ENCODE data around the gene MAT1A. TPM values are rescaled to one million over a fixed set of nuclear protein-coding genes. Genes with fewer than 3 reads are reported as not detected.
"Not testable (repeated sequence)": the region's sequence is repeated elsewhere in the genome, so short reads cannot be mapped to it uniquely, and the experiment has no call there.

Gene MAT1A
- polyA plus RNA-seq, 4 donors, result 0.87 to 2.1 (median 0.94) TPM

DNA sequence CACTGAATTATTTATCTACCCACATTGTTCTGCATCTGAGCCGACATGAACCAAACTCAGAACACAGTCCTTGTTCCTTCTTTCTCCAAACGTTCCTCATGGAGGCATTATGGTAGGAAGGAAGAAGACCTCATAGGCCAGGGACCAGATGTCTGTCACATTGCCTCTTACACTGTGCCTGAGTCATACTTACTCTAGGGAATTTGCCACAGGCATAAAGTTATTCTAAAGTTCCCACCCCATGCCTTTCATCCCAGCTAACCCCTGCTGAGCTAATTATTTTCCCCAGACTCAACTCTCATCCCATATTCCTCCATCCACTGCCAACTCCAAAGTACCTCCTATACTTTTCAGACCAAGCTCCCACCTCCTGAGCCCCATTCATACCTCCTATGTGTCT, 21.2 kb downstream of the MAT1A start:
- DNase-seq (ENCODE audit: low read depth in 4 of 4, low spot score in 2 of 4), result no peak

DNA sequence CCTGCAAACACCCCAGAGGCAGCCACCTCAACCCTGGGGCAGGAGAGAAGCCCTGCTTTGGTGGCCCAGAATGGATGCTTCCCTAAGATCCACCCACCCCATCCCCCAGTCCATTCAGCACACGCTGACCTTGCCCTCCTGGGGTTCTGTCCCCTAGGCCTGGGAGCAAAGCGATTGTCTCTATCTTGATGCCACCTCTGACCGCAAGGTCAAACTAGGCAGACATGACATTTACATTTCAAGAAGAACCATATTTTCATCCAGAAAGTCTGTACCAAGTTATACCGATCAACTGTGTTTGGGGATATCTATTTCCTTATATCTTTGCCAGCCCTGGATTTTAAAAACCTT, 23.0 kb downstream of the MAT1A start:
- DNase-seq (ENCODE audit: low read depth in 4 of 4, low spot score in 2 of 4), result no peak

DNA sequence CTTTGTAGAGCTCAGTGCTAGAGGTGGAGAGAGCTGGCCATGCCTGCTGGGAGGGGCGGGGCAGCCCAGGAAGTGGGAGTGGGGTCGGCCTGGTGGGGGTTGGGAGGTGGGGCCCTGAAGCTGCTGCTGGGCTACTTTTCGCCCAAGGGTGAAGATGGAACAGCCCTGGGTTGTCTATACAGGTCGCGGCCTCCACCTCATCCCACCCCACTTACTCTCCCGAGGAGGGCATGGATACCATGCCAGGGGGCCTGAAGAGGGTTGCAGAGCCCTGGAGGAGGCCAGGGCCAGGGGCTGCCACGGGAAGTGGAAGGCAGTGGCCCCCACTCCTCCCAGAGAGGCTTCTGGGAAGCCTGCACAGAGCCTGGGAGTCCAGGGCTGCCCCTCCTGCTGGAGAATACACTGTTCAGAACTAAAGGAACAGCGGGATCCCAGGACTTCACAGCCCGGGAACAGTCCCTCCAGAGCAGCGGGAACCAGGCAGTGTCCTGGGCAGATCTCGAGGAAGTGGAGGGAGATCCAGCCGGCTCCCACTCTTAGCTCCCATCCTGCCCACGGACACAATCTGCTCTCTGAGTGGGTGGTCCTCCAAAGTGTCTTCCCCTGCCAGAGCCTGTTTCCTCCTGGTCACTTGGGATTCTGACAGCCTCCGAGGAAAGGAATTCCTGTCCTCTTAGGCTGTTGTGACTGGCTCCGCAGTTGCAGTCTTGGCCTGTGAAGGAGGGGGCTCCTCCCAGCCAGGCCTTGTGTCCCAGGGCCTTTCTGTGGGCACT, 23.5 kb downstream of the MAT1A start:
- DNase-seq (ENCODE audit: low read depth in 4 of 4, low spot score in 2 of 4), result no peak

DNA sequence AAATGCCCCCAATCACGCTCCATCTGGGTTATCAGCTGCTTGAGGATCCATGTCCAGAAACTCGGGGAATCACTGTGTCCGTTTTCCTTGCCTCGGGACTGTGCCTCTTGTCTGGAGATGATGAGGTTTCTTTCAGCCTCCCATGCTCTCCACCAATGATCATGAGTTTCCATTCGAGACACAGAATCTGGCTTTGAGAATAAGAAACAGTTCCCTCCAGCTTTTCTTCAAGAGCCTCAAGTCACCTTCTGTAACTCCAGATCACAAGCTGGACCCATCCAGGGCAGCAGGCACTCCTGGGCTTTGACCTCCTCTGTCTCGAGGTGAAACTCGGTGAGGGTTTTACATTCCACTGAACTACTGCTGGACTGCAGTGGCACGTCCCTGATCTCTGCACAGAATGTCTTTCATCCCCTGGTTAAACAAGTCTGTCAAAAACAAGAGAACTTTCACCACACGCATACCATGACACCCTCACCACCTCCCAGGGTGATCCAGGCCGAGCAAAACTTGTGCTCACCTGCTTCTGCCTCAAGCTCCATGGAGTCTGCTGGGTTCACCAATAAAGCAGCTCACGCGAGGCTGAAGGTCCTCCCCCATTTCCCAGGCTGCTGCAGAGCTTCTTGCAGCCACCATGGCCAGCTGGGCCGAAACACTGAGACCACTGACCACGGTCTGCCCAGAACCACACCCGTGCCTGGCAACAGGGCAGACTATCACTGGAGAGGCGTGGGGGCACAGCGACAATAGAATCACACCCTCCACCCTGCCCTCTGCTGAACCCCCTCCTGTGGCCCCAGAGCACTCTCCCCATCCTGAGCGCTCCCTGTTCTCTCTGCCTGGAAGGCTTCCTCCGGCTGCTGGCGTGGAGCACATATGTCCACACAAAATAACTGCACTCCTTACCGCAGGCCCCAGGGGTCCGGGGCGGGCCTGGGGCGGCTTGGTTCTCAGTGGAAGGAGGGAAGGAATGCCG, 25.1 kb downstream of the MAT1A start:
- DNase-seq (ENCODE audit: low read depth in 4 of 4, low spot score in 2 of 4), result no peak

DNA sequence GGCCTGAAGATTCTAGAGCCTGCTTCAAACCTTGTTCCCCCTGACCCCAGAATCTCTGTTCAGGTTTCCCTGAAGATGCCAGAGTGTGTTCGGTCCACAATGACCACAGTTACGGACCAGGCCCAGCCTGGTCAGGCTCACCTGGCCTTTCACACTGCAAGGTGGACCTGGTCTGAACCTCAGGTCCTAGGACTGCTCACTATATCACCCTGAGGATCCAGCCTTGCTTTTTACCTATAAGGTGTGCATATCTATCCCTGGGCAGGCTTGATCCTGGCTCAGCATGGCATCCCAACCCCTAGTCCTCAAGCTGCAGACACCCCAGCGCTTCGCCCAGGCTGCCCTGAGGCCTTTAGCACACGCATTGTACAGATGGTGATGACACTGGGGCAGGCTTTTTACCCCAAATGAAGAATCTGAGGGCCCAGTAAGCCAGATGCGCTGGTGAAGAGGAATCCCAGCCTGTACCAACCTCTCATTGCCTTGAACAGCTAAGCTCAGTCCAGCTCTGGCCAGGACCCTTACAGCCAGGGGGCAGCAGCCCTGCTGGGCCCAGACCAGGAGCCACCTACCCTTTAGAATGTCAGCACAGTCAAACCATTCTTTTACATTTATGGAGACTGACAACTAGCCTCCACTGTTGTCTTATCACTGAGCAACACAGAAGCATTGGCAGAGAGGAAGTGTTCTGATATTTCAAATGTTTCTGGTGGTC, 28.0 kb downstream of the MAT1A start:
- no peak for DNase-seq (ENCODE audit: low read depth in 4 of 4, low spot score in 2 of 4)

DNA sequence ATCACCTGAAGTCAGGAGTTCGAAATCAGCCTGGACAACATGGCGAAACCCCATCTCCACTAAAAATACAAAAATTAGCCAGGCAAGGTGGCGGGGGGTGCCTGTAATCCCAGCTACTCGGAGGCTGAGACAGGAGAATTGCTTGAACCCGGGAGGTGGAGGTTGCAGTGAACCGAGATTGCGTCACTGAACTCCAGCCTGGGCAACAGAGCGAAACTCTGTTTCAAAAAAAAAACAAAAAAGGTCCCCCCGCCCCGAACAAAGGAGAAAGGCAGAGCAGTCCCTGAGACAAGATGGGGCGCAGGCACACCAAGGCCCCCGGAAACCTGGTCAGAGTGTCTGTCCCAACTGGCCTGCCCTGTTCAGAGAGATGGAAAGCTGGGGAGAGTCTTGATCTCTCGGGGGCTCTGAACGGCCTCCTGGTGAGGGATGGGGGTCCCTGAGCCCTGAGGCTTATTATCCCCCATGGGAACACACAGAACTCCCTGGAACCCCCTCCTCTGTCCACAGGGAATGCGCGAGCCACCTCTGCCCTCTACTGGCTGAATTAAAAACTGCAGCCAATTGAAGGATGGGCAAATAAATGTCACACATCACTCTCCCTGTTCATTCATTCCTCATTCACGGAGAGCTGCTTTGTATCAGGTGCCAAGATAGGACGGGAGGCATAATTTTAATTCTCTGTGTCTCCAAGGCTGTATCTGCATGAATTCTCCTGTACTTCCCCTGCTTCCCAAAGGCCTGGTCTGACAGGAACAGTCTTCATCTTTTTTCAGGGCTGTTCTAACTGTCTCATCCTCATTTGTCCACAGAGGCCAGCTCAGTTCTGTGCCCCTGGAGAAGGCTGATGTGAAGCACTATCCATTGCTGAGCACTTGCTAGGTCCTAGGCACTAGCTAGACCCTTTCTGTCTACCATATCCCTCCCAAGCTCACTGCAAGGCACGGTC, 28.9 kb downstream of the MAT1A start:
- DNase-seq (ENCODE audit: low read depth in 4 of 4, low spot score in 2 of 4), result no peak

DNA sequence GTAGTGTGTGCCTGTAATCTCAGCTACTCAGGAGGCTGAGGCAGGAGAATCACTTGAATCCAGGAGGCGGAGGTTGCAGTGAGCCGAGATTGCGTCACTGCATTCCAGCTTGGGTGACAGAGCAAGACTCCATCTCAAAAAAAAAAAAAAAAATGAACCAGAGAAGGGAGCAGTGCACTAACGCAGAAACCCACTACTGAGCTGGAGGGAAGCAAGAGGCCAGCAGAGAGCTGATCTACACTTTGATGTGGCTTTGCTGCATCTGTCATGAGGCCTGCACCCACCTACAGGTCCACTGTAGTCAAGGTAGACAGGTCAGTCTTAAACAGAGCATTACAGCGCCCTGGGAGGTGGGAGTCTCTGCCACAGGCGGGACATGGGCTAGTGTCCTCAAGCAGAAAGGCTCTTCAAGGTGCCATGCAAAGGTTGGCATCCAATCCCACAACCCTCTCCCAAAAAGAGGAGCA, 30.0 kb downstream of the MAT1A start:
- no peak for DNase-seq (ENCODE audit: low read depth in 4 of 4, low spot score in 2 of 4)

DNA sequence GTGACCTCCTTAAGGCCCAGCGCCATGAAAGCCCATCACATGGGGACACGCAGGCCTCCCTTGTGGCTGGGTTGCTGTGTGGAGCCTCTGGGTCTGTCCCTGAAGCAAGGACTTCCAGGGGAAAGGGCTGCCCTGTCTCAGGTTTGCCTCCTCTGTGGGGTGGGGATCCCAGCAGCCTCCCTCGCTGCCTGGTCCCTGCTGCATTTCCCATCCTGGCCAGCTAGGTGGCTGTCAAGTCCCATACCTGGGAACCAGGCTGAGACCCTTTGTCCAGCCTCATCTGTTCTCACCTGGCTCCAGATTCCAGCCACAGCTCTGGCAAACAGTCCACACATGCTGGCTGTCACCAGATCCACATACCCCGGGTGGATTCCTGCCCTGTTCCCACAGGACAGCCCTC, 32.7 kb downstream of the MAT1A start:
- not testable (repeated sequence) for DNase-seq (ENCODE audit: low read depth in 4 of 4, low spot score in 2 of 4)

DNA sequence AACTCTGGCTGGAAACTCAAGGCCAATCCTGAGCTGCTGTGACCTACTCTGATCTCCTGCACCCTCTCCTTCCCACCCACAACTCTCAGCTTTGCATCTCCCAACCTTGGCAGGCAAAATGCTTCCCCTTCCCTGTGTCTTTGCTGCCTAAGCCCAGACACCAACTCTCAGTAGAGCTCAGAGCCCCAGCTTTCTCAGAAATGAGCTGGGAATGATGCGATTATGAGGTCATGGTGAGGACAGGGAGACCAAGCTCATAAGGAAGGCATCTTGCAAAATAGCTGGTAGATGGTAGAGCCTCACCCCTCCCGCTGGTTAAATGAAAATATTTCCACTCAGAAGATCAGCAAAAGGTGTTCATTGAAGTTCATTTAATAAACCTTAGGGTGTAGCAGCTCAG, 34.7 kb downstream of the MAT1A start:
- DNase-seq (ENCODE audit: low read depth in 4 of 4, low spot score in 2 of 4), result not testable (repeated sequence)

DNA sequence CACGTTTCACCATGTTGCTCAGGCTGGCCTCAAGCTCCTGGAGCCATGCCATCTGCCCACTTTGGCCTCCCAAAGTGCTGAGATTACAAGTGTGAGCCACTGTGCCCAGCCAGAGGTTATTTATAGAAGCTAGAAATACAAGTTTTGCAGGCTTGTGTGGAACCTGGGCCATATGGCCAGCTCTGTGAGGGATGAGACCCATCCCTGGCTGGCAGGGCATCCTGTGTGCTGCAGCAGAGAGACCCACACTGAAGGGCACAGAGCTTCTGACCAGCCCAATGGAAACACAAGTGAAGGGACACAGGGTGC, 35.5 kb downstream of the MAT1A start:
- not testable (repeated sequence) for DNase-seq (ENCODE audit: low read depth in 4 of 4, low spot score in 2 of 4)

DNA sequence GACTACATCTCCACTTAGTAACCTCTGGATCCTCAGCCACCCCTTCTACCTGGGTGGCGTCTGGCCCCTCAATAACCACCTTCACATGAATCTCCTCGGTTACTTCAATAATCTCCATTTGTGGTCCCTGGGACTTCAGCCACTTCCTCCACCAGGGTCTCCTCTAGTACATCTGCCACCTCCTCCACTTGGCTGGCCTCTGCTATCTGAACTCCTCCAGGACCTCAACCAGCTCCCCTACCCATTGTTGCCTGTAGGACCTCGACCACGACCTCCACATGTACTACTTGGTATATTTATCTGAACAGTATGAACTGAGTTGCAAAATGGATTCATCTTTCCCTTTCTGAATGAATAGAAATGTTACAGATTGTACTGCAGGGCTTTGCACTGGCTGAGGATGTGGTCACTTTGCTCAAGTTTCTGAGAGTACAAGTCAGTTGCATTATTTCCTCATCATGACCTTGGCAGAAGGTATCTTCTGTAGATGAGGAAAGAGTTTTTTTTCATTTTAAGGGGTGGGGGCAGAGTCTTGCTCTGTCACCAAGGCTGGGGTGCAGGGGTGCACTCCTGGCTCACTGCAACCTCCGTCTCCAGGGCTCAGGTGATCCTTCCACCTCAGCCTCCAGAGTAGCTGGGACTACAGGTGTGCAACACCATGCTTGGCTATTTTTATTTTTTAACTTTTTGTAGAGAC, 36.0 kb downstream of the MAT1A start:
- no peak for DNase-seq (ENCODE audit: low read depth in 4 of 4, low spot score in 2 of 4)

DNA sequence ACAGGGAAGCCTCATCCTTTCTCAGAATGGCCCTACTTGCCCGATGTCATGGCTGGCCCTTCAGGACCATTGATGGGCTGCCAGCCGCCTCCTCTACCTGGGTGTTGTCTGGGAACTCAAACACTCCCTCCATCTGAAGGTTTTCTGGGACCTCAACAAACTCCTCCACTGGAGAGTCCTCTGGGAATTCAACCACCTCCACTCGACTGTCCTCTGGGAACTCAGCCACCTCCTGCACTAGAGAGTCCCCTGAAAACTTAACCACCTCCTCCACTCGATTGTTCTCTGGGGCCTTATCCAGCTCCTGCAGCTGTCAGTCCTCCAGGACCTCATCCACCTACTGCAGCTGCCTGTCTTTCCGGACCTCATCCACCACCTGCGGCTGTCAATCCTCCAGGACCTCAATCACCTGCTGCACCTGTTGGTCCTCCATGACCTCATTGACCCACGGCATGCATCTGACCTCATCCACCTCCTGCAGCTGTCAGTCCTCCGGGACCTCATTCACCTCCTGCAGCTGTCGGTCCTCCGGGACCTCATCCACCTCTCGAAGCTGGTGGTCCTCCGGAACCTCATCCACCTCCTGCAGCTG, 37.1 kb downstream of the MAT1A start:
- DNase-seq (ENCODE audit: low read depth in 4 of 4, low spot score in 2 of 4), result no peak

DNA sequence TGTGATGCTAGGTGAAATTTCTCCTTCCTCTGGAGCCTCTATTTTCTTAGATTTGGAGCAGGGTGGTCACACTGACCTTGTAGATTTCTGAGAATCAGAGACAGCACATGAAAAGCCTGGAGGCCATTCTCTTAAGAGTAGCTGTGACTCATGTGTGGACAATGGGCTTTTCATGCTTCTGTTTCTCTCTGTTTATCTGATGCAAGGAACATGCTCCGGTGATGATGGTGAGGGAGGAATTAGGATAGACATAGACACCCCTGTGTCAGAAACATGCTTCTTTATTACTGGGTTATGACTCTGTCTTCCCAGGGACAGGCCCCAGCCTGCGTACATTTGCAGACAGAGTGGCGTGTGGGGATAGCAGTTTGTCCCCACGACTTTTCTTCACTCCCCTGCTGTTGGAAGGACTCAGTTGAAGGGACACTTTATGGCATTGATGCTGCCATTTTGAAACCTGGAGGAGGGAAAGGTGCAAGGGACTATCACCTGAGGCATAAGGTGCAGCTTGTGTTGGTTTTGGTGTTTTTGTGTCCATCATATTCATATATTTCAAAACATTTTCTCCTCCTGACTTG, 37.7 kb downstream of the MAT1A start:
- DNase-seq (ENCODE audit: low read depth in 4 of 4, low spot score in 2 of 4), result not testable (repeated sequence)

DNA sequence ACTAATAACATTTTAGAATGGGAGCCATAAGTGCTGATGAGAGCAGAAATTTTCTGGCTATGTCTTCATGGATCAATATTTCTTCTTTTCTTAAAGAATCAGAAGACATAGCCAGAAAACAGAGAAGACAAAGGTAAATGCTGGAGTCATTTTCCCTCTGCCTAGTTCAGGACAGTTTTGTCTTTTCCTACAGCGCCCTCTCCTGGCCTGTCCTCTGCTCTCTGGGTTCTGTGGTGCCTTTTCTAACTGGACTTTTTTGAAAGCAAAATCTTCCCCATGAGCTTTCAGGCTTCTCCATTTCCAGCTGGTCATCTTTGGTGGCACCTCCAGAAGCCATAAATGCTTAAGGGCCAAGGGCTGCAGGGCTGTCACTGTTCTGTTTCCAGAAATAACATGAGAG, 39.1 kb downstream of the MAT1A start:
- not testable (repeated sequence) for DNase-seq (ENCODE audit: low read depth in 4 of 4, low spot score in 2 of 4)

DNA sequence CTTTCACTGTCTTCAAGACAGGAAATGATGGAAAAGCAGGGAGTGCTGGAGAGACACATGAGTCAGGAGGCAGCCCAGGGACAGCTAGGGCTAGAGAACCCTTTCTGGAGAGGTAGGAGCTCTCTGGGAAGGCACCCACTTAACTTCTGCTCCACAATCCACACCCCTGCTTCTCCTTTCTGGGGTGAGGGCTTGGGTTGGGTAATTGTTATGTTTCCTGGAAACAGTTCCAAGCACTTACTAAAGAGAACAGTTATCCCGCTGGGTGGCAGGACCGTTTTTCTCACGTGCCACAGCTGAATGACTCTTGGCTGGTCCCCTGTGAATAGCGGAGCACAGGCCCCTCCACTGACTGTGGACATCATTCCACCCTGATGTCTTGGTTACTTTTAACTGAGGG, 39.6 kb downstream of the MAT1A start:
- DNase-seq (ENCODE audit: low read depth in 4 of 4, low spot score in 2 of 4), result not testable (repeated sequence)

DNA sequence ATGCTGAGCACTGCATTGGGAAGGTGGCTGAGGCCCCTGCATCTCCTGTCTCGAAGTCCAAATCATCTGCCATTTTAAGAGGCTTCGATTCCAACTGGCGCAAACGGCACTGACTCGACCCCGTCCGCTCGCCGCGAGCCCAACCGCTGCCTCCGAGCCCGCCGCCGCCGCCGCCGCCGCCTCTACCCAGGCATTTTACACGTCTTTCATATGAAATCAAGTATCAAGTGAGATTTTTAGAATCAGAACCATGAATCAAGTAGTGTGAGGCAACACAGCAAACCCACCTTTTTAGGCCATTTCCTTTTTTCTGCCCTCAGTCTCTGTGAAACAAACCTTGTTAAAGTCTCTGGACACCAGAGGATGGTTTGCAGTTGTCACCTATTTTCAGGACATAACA, 41.8 kb downstream of the MAT1A start:
- not testable (repeated sequence) for DNase-seq (ENCODE audit: low read depth in 4 of 4, low spot score in 2 of 4)

DNA sequence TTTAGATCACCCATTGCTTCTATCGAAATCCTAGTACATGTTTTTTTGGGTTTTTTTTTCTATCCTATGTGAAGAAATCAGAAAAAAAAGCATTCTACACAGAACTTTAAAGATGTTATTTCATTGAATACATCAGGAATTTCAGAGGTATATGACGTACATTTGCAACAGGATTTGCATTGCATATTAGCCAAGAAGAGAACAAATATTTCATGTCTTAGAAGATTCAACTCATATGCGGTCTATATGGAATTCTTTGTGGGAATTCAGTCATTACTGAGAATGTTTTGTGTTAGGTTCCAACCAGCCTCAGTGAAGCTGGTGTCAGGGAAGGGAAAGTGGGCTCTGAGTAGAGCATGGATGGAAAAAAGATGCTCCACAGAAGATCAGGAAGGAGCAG, 45.1 kb downstream of the MAT1A start:
- not testable (repeated sequence) for DNase-seq (ENCODE audit: low read depth in 4 of 4, low spot score in 2 of 4)

DNA sequence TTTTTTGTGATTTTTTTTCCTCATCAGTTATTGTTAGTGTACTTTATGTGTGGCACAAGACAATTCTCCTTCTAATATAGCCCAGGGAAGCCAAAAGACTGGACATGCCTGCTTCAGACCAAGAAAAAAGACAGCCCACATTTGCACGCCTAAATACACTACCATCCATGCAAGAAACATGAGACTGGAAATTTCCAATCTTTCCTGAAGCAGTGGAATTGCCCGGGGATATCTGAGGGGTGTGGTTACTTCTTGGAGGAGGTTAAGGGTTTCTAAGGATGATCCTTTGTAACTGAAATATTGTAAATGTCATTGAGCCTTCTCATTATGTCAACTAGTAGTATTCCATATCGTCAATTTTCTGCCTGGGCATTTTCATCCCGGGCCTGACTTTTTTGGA, 47.1 kb downstream of the MAT1A start:
- DNase-seq (ENCODE audit: low read depth in 4 of 4, low spot score in 2 of 4), result not testable (repeated sequence)

DNA sequence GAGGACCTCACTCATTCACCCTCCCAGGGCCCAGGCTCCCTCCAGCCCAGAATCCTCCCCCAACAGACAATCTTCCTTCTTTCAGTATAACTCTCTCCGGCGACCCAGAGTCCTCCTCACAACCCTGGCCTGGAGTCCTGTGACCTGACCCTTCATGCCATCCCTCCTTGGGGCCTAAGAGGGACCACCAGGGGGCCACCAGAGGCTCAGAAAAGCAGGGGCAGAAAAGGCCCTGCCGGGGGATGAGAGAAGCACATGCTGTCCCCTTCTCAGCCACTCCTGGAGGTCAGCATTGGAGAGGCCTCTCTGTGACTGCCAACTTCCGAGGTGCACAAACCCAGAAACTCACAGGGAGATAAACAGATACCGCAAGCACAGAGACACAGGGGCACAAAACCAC, 53.0 kb downstream of the MAT1A start:
- not testable (repeated sequence) for DNase-seq (ENCODE audit: low read depth in 4 of 4, low spot score in 2 of 4)
